ENCODE data around the gene LPO.

DNA sequence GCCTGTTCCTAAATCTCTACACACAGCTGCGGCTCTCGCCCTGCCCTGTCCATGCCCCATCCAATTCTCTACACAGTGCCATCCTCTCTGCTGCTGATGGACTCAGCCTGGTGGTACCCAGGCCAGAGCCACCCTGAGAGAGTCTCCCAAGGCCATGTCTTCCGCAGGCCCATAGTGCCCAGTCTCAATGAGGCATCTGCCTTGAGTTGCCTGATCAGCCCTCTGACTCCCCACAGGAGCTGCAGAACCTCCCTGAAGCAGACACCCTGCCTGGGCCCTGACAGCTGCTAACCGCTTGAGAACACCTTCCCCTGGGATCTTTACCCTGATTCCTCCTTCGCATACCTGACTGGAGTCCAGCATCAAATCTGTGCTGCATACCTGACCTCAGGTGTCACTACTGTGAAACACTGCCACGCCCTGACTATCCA lies 76.9 kb downstream of the LPO start:
- TF ChIP-seq CTCF (conservative IDR thresholded peaks at IDR 0.05 in 1 of 2, IDR thresholded peaks at IDR 0.05 in 1 of 2; ENCODE audit: low read depth in 1 of 2, low read length in 2 of 2) (no peak), EZH2 (IDR thresholded peaks at IDR 0.05; ENCODE audit: low read length, missing control alignments) (no peak)
